Esophagus muscularis mucosa (tissue), 3 donors: Measurements from ENCODE around the gene IL34.

Experiments
- CTCF ChIP-seq, 3 experiments: fragments of 200-600 bp in 2 of 3; fragments of 450-650 bp in 1 of 3; sonication (generic) in 2 of 3; IDR thresholded peaks; one replicate each; pipeline ENCODE4 v1.5.1; 2017 to 2019; ENCODE audit warnings: antibody characterized with exemption in 3 of 3, mild to moderate bottlenecking in 2 of 3, moderate library complexity in 1 of 3
- EP300 ChIP-seq: sonication (generic); formaldehyde crosslinking; IDR thresholded peaks from one replicate; pipeline ENCODE4 v1.6.1; 2017; ENCODE audit warnings: antibody characterized with exemption

GRCh38 chr16:70597135-70597835, 49.1 kb upstream of the IL34 start:
- TF ChIP-seq CTCF (IDR thresholded peaks at IDR 0.05) (no peak), EP300 (no peak)
